ENCODE data around the gene MRPS27.

Gene MRPS27

GRCh38 chr5:72206160-72206559 is 113.9 kb downstream of the MRPS27 start:
- no peak overlapping the region for H3K27ac ChIP-seq (ENCODE audit: low read depth, low read length, severe bottlenecking)

GRCh38 chr5:72205431-72206009 is 114.5 kb downstream of the MRPS27 start:
- Histone ChIP-seq H3K4me3 (ENCODE audit: extremely low read depth, insufficient read depth, low read length, poor library complexity, severe bottlenecking) (no peak overlapping the region), H3K9me3 (ENCODE audit: control insufficient read depth, low read length) (no peaks in the 10 kb centered on the region), H3K36me3 (ENCODE audit: control insufficient read depth, insufficient read depth, low read length) (peaks cover 78% of the 10 kb centered on the region), H3K4me1 (ENCODE audit: control insufficient read depth, insufficient read depth, low read length, poor library complexity, severe bottlenecking) (no peaks in the 10 kb centered on the region), H3K27ac (ENCODE audit: low read depth, low read length, severe bottlenecking) (no peak overlapping the region)
- 97 to 100% methylated on average over 1 to 3 of the region's 3 CpGs for WGBS, 2 experiments (ENCODE audit: insufficient coverage in 2 of 2)

More at GRCh38 chr5:72206160-72206559, 113.9 kb downstream of the MRPS27 start:
- peaks cover 72% of the 10 kb centered on the region for H3K36me3 ChIP-seq (ENCODE audit: control insufficient read depth, insufficient read depth, low read length)
- H3K4me1 ChIP-seq (ENCODE audit: control insufficient read depth, insufficient read depth, low read length, poor library complexity, severe bottlenecking), result peaks cover 3% of the 10 kb centered on the region
- H3K4me3 ChIP-seq (ENCODE audit: extremely low read depth, insufficient read depth, low read length, poor library complexity, severe bottlenecking), result no peak overlapping the region
- H3K9me3 ChIP-seq (ENCODE audit: control insufficient read depth, low read length), result no peaks in the 10 kb centered on the region
- 100% methylated on average over 1 to 3 of the region's 3 CpGs for WGBS, 2 experiments (ENCODE audit: insufficient coverage in 2 of 2)

- H3K4me3 ChIP-seq (ENCODE audit: extremely low read depth, insufficient read depth, low read length, poor library complexity, severe bottlenecking), result no peak overlapping the region
- H3K9me3 ChIP-seq (ENCODE audit: control insufficient read depth, low read length), result no peaks in the 10 kb centered on the region
- no peaks in the 10 kb centered on the region for H3K4me1 ChIP-seq (ENCODE audit: control insufficient read depth, insufficient read depth, low read length, poor library complexity, severe bottlenecking)
- peaks cover 84% of the 10 kb centered on the region for H3K36me3 ChIP-seq (ENCODE audit: control insufficient read depth, insufficient read depth, low read length)
- no peak overlapping the region for H3K27ac ChIP-seq (ENCODE audit: low read depth, low read length, severe bottlenecking)
- WGBS, 2 experiments (ENCODE audit: insufficient coverage in 2 of 2), result 100% methylated on average over 1 of the region's 1 CpG; no CpG with 5 or more reads in 1 of the 2 experiments
These were observed 115.1 kb downstream of the MRPS27 start for GRCh38 chr5:72204946-72205345.

GRCh38 chr5:72203251-72203845 is 116.7 kb downstream of the MRPS27 start:
- Histone ChIP-seq H3K4me3 (ENCODE audit: extremely low read depth, insufficient read depth, low read length, poor library complexity, severe bottlenecking) (no peak overlapping the region), H3K4me1 (ENCODE audit: control insufficient read depth, insufficient read depth, low read length, poor library complexity, severe bottlenecking) (no peaks in the 10 kb centered on the region), H3K36me3 (ENCODE audit: control insufficient read depth, insufficient read depth, low read length) (peaks cover 87% of the 10 kb centered on the region), H3K9me3 (ENCODE audit: control insufficient read depth, low read length) (no peaks in the 10 kb centered on the region), H3K27ac (ENCODE audit: low read depth, low read length, severe bottlenecking) (no peak overlapping the region)
- 94 to 98% methylated on average over 4 to 7 of the region's 8 CpGs for WGBS, 2 experiments (ENCODE audit: insufficient coverage in 2 of 2)

GRCh38 chr5:72202331-72202825 is 117.7 kb downstream of the MRPS27 start:
- no peaks in the 10 kb centered on the region for H3K4me1 ChIP-seq (ENCODE audit: control insufficient read depth, insufficient read depth, low read length, poor library complexity, severe bottlenecking)
- whole genome bisulfite sequencing, 2 experiments (ENCODE audit: insufficient coverage in 2 of 2), result 100% methylated on average over 1 of the region's 3 CpGs; no CpG with 5 or more reads in 1 of the 2 experiments
- H3K36me3 ChIP-seq (ENCODE audit: control insufficient read depth, insufficient read depth, low read length), result peaks cover 93% of the 10 kb centered on the region
- H3K9me3 ChIP-seq (ENCODE audit: control insufficient read depth, low read length), result no peaks in the 10 kb centered on the region
- H3K27ac ChIP-seq (ENCODE audit: low read depth, low read length, severe bottlenecking), result no peak overlapping the region
- H3K4me3 ChIP-seq (ENCODE audit: extremely low read depth, insufficient read depth, low read length, poor library complexity, severe bottlenecking), result no peak overlapping the region

- H3K36me3 ChIP-seq (ENCODE audit: control insufficient read depth, insufficient read depth, low read length), result peaks cover 95% of the 10 kb centered on the region
- no peaks in the 10 kb centered on the region for H3K4me1 ChIP-seq (ENCODE audit: control insufficient read depth, insufficient read depth, low read length, poor library complexity, severe bottlenecking)
- H3K4me3 ChIP-seq (ENCODE audit: extremely low read depth, insufficient read depth, low read length, poor library complexity, severe bottlenecking), result no peak overlapping the region
- WGBS, 2 experiments (ENCODE audit: insufficient coverage in 2 of 2), result 98 to 99% methylated on average over 11 to 14 of the region's 15 CpGs
- no peaks in the 10 kb centered on the region for H3K9me3 ChIP-seq (ENCODE audit: control insufficient read depth, low read length)
- no peak overlapping the region for H3K27ac ChIP-seq (ENCODE audit: low read depth, low read length, severe bottlenecking)
These were observed 120.4 kb downstream of the MRPS27 start for GRCh38 chr5:72199681-72200080.

GRCh38 chr5:72197393-72197792 is 122.6 kb downstream of the MRPS27 start:
- H3K27ac ChIP-seq (ENCODE audit: low read depth, low read length, severe bottlenecking), result no peak overlapping the region
- 90 to 94% methylated on average over 4 to 5 of the region's 5 CpGs for WGBS, 2 experiments (ENCODE audit: insufficient coverage in 2 of 2)
- H3K4me3 ChIP-seq (ENCODE audit: extremely low read depth, insufficient read depth, low read length, poor library complexity, severe bottlenecking), result no peak overlapping the region
- peaks cover 95% of the 10 kb centered on the region for H3K36me3 ChIP-seq (ENCODE audit: control insufficient read depth, insufficient read depth, low read length)
- H3K9me3 ChIP-seq (ENCODE audit: control insufficient read depth, low read length), result no peaks in the 10 kb centered on the region
- H3K4me1 ChIP-seq (ENCODE audit: control insufficient read depth, insufficient read depth, low read length, poor library complexity, severe bottlenecking), result no peaks in the 10 kb centered on the region

GRCh38 chr5:72195581-72195980 is 124.5 kb downstream of the MRPS27 start:
- H3K36me3 ChIP-seq (ENCODE audit: control insufficient read depth, insufficient read depth, low read length), result peaks cover 100% of the 10 kb centered on the region
- 97 to 99% methylated on average over 10 of the region's 10 CpGs for WGBS, 2 experiments (ENCODE audit: insufficient coverage in 2 of 2)
- H3K9me3 ChIP-seq (ENCODE audit: control insufficient read depth, low read length), result no peaks in the 10 kb centered on the region
- no peak overlapping the region for H3K27ac ChIP-seq (ENCODE audit: low read depth, low read length, severe bottlenecking)
- H3K4me3 ChIP-seq (ENCODE audit: extremely low read depth, insufficient read depth, low read length, poor library complexity, severe bottlenecking), result no peak overlapping the region
- H3K4me1 ChIP-seq (ENCODE audit: control insufficient read depth, insufficient read depth, low read length, poor library complexity, severe bottlenecking), result no peaks in the 10 kb centered on the region

GRCh38 chr5:72194846-72195245 is 125.2 kb downstream of the MRPS27 start:
- Histone ChIP-seq H3K9me3 (ENCODE audit: control insufficient read depth, low read length) (no peaks in the 10 kb centered on the region), H3K27ac (ENCODE audit: low read depth, low read length, severe bottlenecking) (no peak overlapping the region), H3K4me3 (ENCODE audit: extremely low read depth, insufficient read depth, low read length, poor library complexity, severe bottlenecking) (no peak overlapping the region), H3K4me1 (ENCODE audit: control insufficient read depth, insufficient read depth, low read length, poor library complexity, severe bottlenecking) (no peaks in the 10 kb centered on the region), H3K36me3 (ENCODE audit: control insufficient read depth, insufficient read depth, low read length) (peaks cover 100% of the 10 kb centered on the region)
- WGBS, 2 experiments (ENCODE audit: insufficient coverage in 2 of 2), result 93 to 97% methylated on average over 6 of the region's 6 CpGs

GRCh38 chr5:72191404-72191803 is 128.6 kb downstream of the MRPS27 start:
- no peaks in the 10 kb centered on the region for H3K9me3 ChIP-seq (ENCODE audit: control insufficient read depth, low read length)
- H3K4me3 ChIP-seq (ENCODE audit: extremely low read depth, insufficient read depth, low read length, poor library complexity, severe bottlenecking), result no peak overlapping the region
- peaks cover 100% of the 10 kb centered on the region for H3K36me3 ChIP-seq (ENCODE audit: control insufficient read depth, insufficient read depth, low read length)
- no peaks in the 10 kb centered on the region for H3K4me1 ChIP-seq (ENCODE audit: control insufficient read depth, insufficient read depth, low read length, poor library complexity, severe bottlenecking)
- WGBS, 2 experiments (ENCODE audit: insufficient coverage in 2 of 2), result 90 to 100% methylated on average over 2 of the region's 3 CpGs
- no peak overlapping the region for H3K27ac ChIP-seq (ENCODE audit: low read depth, low read length, severe bottlenecking)

GRCh38 chr5:72189146-72189545 is 130.9 kb downstream of the MRPS27 start:
- 100% methylated on average over 2 of the region's 2 CpGs; no CpG with 5 or more reads in 1 of the 2 experiments for WGBS, 2 experiments (ENCODE audit: insufficient coverage in 2 of 2)
- Histone ChIP-seq H3K4me3 (ENCODE audit: extremely low read depth, insufficient read depth, low read length, poor library complexity, severe bottlenecking) (no peak overlapping the region), H3K4me1 (ENCODE audit: control insufficient read depth, insufficient read depth, low read length, poor library complexity, severe bottlenecking) (no peaks in the 10 kb centered on the region), H3K9me3 (ENCODE audit: control insufficient read depth, low read length) (no peaks in the 10 kb centered on the region), H3K36me3 (ENCODE audit: control insufficient read depth, insufficient read depth, low read length) (peaks cover 97% of the 10 kb centered on the region), H3K27ac (ENCODE audit: low read depth, low read length, severe bottlenecking) (no peak overlapping the region)
